WTC11 (cell line): ENCODE results near the gene HS3ST3A1. TPM values are rescaled to one million over a fixed set of nuclear protein-coding genes. Genes with fewer than 3 reads are reported as not detected.

Experiments
- ATAC-seq: fragments of 200-7000 bp; cut with Tn5 transposase; 2 replicates; pipeline ENCODE4 v1.10.0; 2021; ENCODE audit warnings: mild to moderate bottlenecking, moderate library complexity
- CTCF ChIA-PET: fragments of 300-600 bp; sonication (Branson Sonifier 250); formaldehyde crosslinking; loops from one replicate; lab custom pipeline; 2021; ENCODE audit warnings: antibody characterized with exemption; lab: Charles Lee
- POLR2A ChIA-PET: fragments of 350-600 bp; sonication (Branson Sonifier 250); formaldehyde crosslinking; loops from one replicate; lab custom pipeline; 2021; ENCODE audit warnings: antibody characterized with exemption; lab: Charles Lee
- DNase-seq: peaks from one replicate; pipeline ENCODE4 v3.0.0; 2021; ENCODE audit warnings: low spot score
- H3K27ac Mint-ChIP-seq: 2 replicates; pipeline ENCODE4 v1.8.0; 2021; ENCODE audit warnings: mixed read lengths
- H3K27me3 Mint-ChIP-seq: 2 replicates; pipeline ENCODE4 v1.8.0; 2021; ENCODE audit warnings: low read depth, mild to moderate bottlenecking, moderate library complexity, mixed read lengths
- H3K36me3 Mint-ChIP-seq: 2 replicates; pipeline ENCODE4 v1.8.0; 2021; ENCODE audit warnings: mixed read lengths
- H3K4me1 Mint-ChIP-seq: 2 replicates; pipeline ENCODE4 v1.8.0; 2022; ENCODE audit warnings: mixed read lengths
- H3K4me3 Mint-ChIP-seq: 2 replicates; pipeline ENCODE4 v1.8.0; 2021; ENCODE audit warnings: mild to moderate bottlenecking, moderate library complexity, mixed read lengths
- H3K9me3 Mint-ChIP-seq: 2 replicates; pipeline ENCODE4 v1.8.0; 2021; ENCODE audit warnings: mixed read lengths
- ATF1 ChIP-seq: sonication (generic); formaldehyde crosslinking; IDR thresholded peaks from 2 replicates; pipeline ENCODE4 v1.8.1; 2023; ENCODE audit warnings: mild to moderate bottlenecking, moderate library complexity, missing genetic modification reagents
- ATF2 ChIP-seq: sonication (generic); formaldehyde crosslinking; IDR thresholded peaks from 2 replicates; pipeline ENCODE4 v1.8.1; 2022; ENCODE audit warnings: low read depth, missing genetic modification reagents, borderline replicate concordance
- CBFB ChIP-seq: sonication (generic); formaldehyde crosslinking; IDR thresholded peaks from 2 replicates; pipeline ENCODE4 v1.8.1; 2022; ENCODE audit warnings: mild to moderate bottlenecking, low read depth, missing genetic modification reagents
- CREB1 ChIP-seq: sonication (generic); formaldehyde crosslinking; IDR thresholded peaks from 2 replicates; pipeline ENCODE4 v1.8.0; 2023; ENCODE audit warnings: mild to moderate bottlenecking, missing genetic modification reagents
- E2F1 ChIP-seq: sonication (generic); formaldehyde crosslinking; IDR thresholded peaks from 2 replicates; pipeline ENCODE4 v1.8.0; 2022; ENCODE audit warnings: mild to moderate bottlenecking, missing genetic modification reagents
- GABPB1 ChIP-seq: sonication (generic); formaldehyde crosslinking; IDR thresholded peaks from 2 replicates; pipeline ENCODE4 v1.8.1; 2023; ENCODE audit warnings: mild to moderate bottlenecking, missing genetic modification reagents
- NFE2L1 ChIP-seq: sonication (generic); formaldehyde crosslinking; IDR thresholded peaks from 2 replicates; pipeline ENCODE4 v1.8.1; 2023; ENCODE audit warnings: missing genetic modification reagents
- NFYB ChIP-seq: sonication (generic); formaldehyde crosslinking; conservative IDR thresholded peaks from 2 replicates; pipeline ENCODE4 v1.8.0; 2022; ENCODE audit warnings: low read depth, missing genetic modification reagents
- NR2C2 ChIP-seq: sonication (generic); formaldehyde crosslinking; IDR thresholded peaks from 2 replicates; pipeline ENCODE4 v1.8.0; 2022; ENCODE audit warnings: mild to moderate bottlenecking, missing genetic modification reagents
- PRRX2 ChIP-seq: fragments of 250-450 bp; sonication (Bioruptor Pico); IDR thresholded peaks from 2 replicates; pipeline ENCODE4 v1.8.0; 2021; ENCODE audit warnings: mild to moderate bottlenecking
- SOX15 ChIP-seq: fragments of 250-450 bp; sonication (Bioruptor Pico); IDR thresholded peaks from 2 replicates; pipeline ENCODE4 v1.9.0; 2021; ENCODE audit warnings: mild to moderate bottlenecking
- ZNF138 ChIP-seq: sonication (generic); formaldehyde crosslinking; conservative IDR thresholded peaks from 2 replicates; pipeline ENCODE4 v1.8.1; 2022; ENCODE audit warnings: mild to moderate bottlenecking, moderate library complexity, missing genetic modification reagents
- ZNF219 ChIP-seq: sonication (generic); formaldehyde crosslinking; IDR thresholded peaks from 2 replicates; pipeline ENCODE4 v1.8.0; 2023; ENCODE audit warnings: missing genetic modification reagents, mild to moderate bottlenecking, borderline replicate concordance
- ZNF232 ChIP-seq: sonication (generic); formaldehyde crosslinking; IDR thresholded peaks from 2 replicates; pipeline ENCODE4 v1.8.0; 2022; ENCODE audit warnings: mild to moderate bottlenecking, missing genetic modification reagents
- ZNF425 ChIP-seq: fragments of 250-450 bp; sonication (Bioruptor Pico); conservative IDR thresholded peaks from 2 replicates; pipeline ENCODE4 v1.9.0; 2021; ENCODE audit warnings: mild to moderate bottlenecking
- ZNF512 ChIP-seq: sonication (generic); formaldehyde crosslinking; IDR thresholded peaks from 2 replicates; pipeline ENCODE4 v1.8.1; 2022; ENCODE audit warnings: missing genetic modification reagents, borderline replicate concordance
- total RNA-seq: library from RNA; stranded (reverse); gene quantifications from 3 replicates; pipeline ENCODE4 v1.2.3, GENCODE V29; 2021
- TF ChIP-seq, protein P1 (sequence below): sonication (generic); formaldehyde crosslinking; IDR thresholded peaks from 2 replicates; pipeline ENCODE4 v1.8.1; 2022; ENCODE audit warnings: mild to moderate bottlenecking, missing genetic modification reagents, moderate library complexity, borderline replicate concordance
- TF ChIP-seq, protein P2 (sequence below): sonication (generic); formaldehyde crosslinking; IDR thresholded peaks from 2 replicates; pipeline ENCODE4 v1.8.1; 2022; ENCODE audit warnings: low read depth, mild to moderate bottlenecking, moderate library complexity, missing genetic modification reagents, borderline replicate concordance
- TF ChIP-seq, protein P3 (sequence below): sonication (generic); formaldehyde crosslinking; IDR thresholded peaks from 2 replicates; pipeline ENCODE4 v1.8.0; 2022; ENCODE audit warnings: mild to moderate bottlenecking, missing genetic modification reagents
- TF ChIP-seq, protein P4 (sequence below): sonication (generic); formaldehyde crosslinking; IDR thresholded peaks from 2 replicates; pipeline ENCODE4 v1.8.1; 2022; ENCODE audit warnings: mild to moderate bottlenecking, moderate library complexity, missing genetic modification reagents

Gene HS3ST3A1
- total RNA-seq, 1 experiment from 2014 or later: 9.7 TPM

DNA sequence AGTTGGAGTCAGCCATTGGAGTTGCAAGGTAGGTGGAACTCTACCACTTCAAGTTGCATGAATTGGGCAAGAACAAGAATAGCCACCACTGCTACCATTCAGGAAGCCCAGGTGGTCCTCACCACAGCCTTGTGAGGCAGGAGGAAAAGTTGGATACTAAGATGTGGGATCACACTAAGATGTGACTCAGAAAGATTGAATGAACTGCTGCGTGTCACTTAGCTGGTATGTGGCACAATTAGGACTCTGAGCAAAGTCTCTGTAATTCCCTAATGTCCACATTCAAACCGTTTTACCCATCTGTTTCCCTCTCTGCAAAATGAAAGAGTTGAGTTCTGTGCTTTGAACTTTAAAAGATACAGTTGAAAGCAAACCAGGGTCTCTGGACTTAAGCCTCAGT lies 44.7 kb upstream of the HS3ST3A1 start:
- ATAC-seq (no peak), DNase-seq (no peak)
- CTCF ChIA-PET: no interaction called here
- no peak overlapping the region for H3K4me3 Mint-ChIP-seq
- H3K36me3 Mint-ChIP-seq: no peaks in the 10 kb centered on the region
- no peaks in the 10 kb centered on the region for H3K9me3 Mint-ChIP-seq
- peaks cover 16% of the 10 kb centered on the region for H3K4me1 Mint-ChIP-seq
- H3K27ac Mint-ChIP-seq: no peak overlapping the region
- no peaks in the 10 kb centered on the region for H3K27me3 Mint-ChIP-seq
- TF ChIP-seq SOX15 (no peak), CBFB (no peak), ZNF512 (CRISPR knock-in tag) (no peak), PRRX2 (CRISPR knock-in tag) (no peak), ATF2 (CRISPR knock-in tag) (no peak), ZNF232 (no peak), ZNF219 (CRISPR knock-in tag) (no peak), ZNF138 (CRISPR knock-in tag) (no peak), GABPB1 (no peak), NR2C2 (CRISPR knock-in tag) (no peak), NFYB (CRISPR knock-in tag) (no peak), ZNF425 (CRISPR knock-in tag) (no peak), E2F1 (CRISPR knock-in tag) (no peak), NFE2L1 (CRISPR knock-in tag) (no peak), CREB1 (no peak), ATF1 (no peak)
- TF ChIP-seq, protein P1, sequence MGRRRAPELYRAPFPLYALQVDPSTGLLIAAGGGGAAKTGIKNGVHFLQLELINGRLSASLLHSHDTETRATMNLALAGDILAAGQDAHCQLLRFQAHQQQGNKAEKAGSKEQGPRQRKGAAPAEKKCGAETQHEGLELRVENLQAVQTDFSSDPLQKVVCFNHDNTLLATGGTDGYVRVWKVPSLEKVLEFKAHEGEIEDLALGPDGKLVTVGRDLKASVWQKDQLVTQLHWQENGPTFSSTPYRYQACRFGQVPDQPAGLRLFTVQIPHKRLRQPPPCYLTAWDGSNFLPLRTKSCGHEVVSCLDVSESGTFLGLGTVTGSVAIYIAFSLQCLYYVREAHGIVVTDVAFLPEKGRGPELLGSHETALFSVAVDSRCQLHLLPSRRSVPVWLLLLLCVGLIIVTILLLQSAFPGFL: no peak
- TF ChIP-seq, protein P2, sequence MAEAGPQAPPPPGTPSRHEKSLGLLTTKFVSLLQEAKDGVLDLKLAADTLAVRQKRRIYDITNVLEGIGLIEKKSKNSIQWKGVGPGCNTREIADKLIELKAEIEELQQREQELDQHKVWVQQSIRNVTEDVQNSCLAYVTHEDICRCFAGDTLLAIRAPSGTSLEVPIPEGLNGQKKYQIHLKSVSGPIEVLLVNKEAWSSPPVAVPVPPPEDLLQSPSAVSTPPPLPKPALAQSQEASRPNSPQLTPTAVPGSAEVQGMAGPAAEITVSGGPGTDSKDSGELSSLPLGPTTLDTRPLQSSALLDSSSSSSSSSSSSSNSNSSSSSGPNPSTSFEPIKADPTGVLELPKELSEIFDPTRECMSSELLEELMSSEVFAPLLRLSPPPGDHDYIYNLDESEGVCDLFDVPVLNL (CRISPR knock-in tag): no peak
- TF ChIP-seq, protein P3, sequence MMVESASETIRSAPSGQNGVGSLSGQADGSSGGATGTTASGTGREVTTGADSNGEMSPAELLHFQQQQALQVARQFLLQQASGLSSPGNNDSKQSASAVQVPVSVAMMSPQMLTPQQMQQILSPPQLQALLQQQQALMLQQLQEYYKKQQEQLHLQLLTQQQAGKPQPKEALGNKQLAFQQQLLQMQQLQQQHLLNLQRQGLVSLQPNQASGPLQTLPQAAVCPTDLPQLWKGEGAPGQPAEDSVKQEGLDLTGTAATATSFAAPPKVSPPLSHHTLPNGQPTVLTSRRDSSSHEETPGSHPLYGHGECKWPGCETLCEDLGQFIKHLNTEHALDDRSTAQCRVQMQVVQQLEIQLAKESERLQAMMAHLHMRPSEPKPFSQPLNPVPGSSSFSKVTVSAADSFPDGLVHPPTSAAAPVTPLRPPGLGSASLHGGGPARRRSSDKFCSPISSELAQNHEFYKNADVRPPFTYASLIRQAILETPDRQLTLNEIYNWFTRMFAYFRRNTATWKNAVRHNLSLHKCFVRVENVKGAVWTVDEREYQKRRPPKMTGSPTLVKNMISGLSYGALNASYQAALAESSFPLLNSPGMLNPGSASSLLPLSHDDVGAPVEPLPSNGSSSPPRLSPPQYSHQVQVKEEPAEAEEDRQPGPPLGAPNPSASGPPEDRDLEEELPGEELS (CRISPR knock-in tag): no peak
- TF ChIP-seq, protein P4, sequence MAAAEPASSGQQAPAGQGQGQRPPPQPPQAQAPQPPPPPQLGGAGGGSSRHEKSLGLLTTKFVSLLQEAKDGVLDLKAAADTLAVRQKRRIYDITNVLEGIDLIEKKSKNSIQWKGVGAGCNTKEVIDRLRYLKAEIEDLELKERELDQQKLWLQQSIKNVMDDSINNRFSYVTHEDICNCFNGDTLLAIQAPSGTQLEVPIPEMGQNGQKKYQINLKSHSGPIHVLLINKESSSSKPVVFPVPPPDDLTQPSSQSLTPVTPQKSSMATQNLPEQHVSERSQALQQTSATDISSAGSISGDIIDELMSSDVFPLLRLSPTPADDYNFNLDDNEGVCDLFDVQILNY (CRISPR knock-in tag): no peak
- TF ChIP-seq, all 79 proteins: peak for 0
- POLR2A ChIA-PET: no interaction called here
